Breast epithelium (tissue), 4 donors: ENCODE measurements around the gene RSPH4A. TPM values are rescaled to one million over a fixed set of nuclear protein-coding genes. Genes with fewer than 3 reads are reported as not detected.
A peak's percentile ranks its signal among the peaks of the same experiment; 100 is the strongest.

Experiments
- DNase-seq, 2 donors: peaks; one replicate each; pipeline ENCODE4 v3.0.0-alpha.2; 2019; ENCODE audit warnings: low spot score in 2 of 2
- H3K27ac ChIP-seq, 2 donors: fragments of 200-600 bp; sonication (generic) in 1 of 2; one replicate each; pipeline ENCODE4 v1.5.1; 2016 to 2019; ENCODE audit warnings: mild to moderate bottlenecking in 1 of 2
- H3K27me3 ChIP-seq, 2 donors: fragments of 200-600 bp; sonication (generic) in 1 of 2; one replicate each; pipeline versions ENCODE4 v1.5.1 to v1.6.0; 2017 to 2019; ENCODE audit warnings: control low read depth in 1 of 2, mild to moderate bottlenecking in 1 of 2
- H3K36me3 ChIP-seq: fragments of 200-600 bp; one replicate; pipeline ENCODE4 v1.5.1; 2019
- H3K4me1 ChIP-seq, 2 donors: fragments of 200-600 bp; sonication (generic); one replicate each; pipeline ENCODE4 v1.5.1; 2016 to 2019; ENCODE audit warnings: control low read depth in 1 of 2
- H3K4me3 ChIP-seq, 3 donors: fragments of 200-600 bp; sonication (generic); 1 replicate in 2 of 3; 2 replicates in 1 of 3; pipeline ENCODE4 v1.5.1; 2016 to 2019; ENCODE audit warnings: mild to moderate bottlenecking in 3 of 3, moderate library complexity in 2 of 3
- H3K9me3 ChIP-seq, 2 donors: fragments of 200-600 bp; sonication (generic) in 1 of 2; one replicate each; pipeline ENCODE4 v1.5.1; 2016 to 2019; ENCODE audit warnings: control low read depth in 1 of 2
- POLR2A ChIP-seq: fragments of 450-650 bp; IDR thresholded peaks from one replicate; pipeline ENCODE4 v1.6.1; 2016; ENCODE audit warnings: antibody characterized with exemption, mild to moderate bottlenecking, moderate library complexity
- POLR2AphosphoS5 ChIP-seq, 3 donors: sonication (generic); formaldehyde crosslinking; IDR thresholded peaks; one replicate each; pipeline ENCODE4 v1.6.1; 2017; ENCODE audit warnings: antibody characterized with exemption in 3 of 3
- intact Hi-C: fragments of 100-400 bp; cut with DNase I; formaldehyde crosslinking; loops from one replicate; pipeline ENCODE4 v1.15.1; 2023; ENCODE audit warnings: low total_unique reads
- total RNA-seq, 3 donors: library from RNA; depleted of rRNA; stranded (reverse); fragments of >200 nt; gene quantifications; one replicate each; pipeline ENCODE4 v1.1.0, GENCODE V29; 2016
- TF ChIP-seq, protein P1 (sequence below), 3 donors: fragments of 450-650 bp; IDR thresholded peaks; one replicate each; pipeline ENCODE4 v1.5.1; 2016 to 2017; ENCODE audit warnings: antibody characterized with exemption in 3 of 3, mild to moderate bottlenecking in 3 of 3, moderate library complexity in 3 of 3

The RSPH4A gene
- total RNA-seq, 3 donors from 2014 or later, result 0.80 to 1.5 (median 1.3) TPM

DNA sequence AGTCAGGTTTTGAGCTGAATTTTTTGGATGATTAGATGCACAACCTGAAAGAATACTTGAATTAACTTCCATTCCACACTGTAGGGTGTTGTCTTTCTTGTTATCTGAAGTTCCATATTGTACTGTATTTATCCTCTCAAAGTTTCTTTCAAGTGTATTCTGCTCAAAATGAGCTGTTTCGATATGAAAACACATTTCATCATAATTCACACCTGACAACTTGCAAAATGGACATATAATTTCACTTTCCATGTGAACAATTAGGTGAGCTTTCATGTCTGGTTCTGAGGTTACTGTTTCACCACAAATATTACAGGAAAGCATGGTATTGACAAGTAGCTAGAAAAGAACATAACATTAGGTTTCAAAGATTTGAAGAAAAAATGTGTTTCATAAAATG is 50.6 kb downstream of the RSPH4A start:
- TF ChIP-seq POLR2AphosphoS5 (IDR thresholded peaks at IDR 0.05) (no peak), POLR2A (no peak)
- TF ChIP-seq, protein P1, sequence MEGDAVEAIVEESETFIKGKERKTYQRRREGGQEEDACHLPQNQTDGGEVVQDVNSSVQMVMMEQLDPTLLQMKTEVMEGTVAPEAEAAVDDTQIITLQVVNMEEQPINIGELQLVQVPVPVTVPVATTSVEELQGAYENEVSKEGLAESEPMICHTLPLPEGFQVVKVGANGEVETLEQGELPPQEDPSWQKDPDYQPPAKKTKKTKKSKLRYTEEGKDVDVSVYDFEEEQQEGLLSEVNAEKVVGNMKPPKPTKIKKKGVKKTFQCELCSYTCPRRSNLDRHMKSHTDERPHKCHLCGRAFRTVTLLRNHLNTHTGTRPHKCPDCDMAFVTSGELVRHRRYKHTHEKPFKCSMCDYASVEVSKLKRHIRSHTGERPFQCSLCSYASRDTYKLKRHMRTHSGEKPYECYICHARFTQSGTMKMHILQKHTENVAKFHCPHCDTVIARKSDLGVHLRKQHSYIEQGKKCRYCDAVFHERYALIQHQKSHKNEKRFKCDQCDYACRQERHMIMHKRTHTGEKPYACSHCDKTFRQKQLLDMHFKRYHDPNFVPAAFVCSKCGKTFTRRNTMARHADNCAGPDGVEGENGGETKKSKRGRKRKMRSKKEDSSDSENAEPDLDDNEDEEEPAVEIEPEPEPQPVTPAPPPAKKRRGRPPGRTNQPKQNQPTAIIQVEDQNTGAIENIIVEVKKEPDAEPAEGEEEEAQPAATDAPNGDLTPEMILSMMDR (IDR thresholded peaks at IDR 0.05), result no peak
- intact Hi-C loops, result loop anchor here (1.0 kb wide), 1 partner anchor 12 kb away; no protein-coding TSS in a partner anchor
- Histone ChIP-seq H3K27ac (no peak overlapping the region), H3K36me3 (no peaks in the 10 kb centered on the region), H3K27me3 (no peaks in the 10 kb centered on the region), H3K4me1 (peaks cover 0 to 3% of the 10 kb centered on the region in 2 donors), H3K9me3 (no peaks in the 10 kb centered on the region), H3K4me3 (no peak overlapping the region)
- no peak for DNase-seq

DNA sequence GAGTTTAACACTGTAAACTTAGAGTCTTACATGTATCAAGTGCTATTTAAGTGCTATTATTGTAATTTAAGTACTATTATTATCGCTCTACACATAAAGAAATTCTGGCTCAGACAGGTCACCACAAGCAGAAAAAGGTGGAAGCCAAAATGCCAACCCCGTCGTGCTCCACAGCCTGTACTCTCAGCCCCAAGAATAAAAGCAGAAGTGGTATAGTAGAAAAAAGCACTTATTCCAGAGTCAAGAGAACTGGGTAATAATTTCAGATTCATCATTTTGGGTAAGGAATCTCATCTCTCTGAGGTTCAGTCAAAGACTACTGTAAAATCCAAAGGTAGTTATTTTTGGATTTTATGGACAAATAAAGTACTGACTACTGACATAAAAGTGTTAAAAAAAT is 51.3 kb downstream of the RSPH4A start:
- DNase-seq, result no peak
- Histone ChIP-seq H3K4me3 (peak overlapping the region; percentile 69 to 80 (median 77)), H3K9me3 (no peaks in the 10 kb centered on the region), H3K27ac (peak overlapping the region in 1 of 2 donors; percentile 91), H3K36me3 (no peaks in the 10 kb centered on the region), H3K27me3 (no peaks in the 10 kb centered on the region), H3K4me1 (peaks cover 0 to 3% of the 10 kb centered on the region in 2 donors)
- intact Hi-C loops, result loop anchor here (1.0 kb wide), 1 partner anchor 12 kb away; no protein-coding TSS in a partner anchor
- TF ChIP-seq POLR2AphosphoS5 (IDR thresholded peaks at IDR 0.05) (no peak), POLR2A (no peak)
- TF ChIP-seq, protein P1 (IDR thresholded peaks at IDR 0.05), result no peak

DNA sequence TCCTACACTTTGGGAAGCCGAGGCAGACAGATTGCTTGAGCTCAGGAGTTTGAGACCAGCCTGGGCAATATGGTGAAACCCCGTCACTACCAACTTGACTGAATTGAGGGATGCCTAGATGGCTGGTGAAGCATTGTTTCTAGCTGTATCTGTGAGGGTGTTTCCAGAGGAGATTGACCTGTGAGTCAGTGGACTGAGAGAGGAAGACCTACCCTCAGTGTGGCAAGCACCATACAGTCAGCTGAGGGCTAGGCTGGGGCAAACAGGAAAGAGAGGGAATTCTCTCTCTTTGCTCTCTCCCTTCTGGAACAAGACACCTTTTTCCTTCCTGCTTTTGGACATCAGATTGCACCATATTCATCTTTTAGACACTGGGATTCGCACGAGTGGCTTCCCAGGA is 56.0 kb downstream of the RSPH4A start:
- H3K4me1 ChIP-seq, result no peaks in the 10 kb centered on the region
- TF ChIP-seq, protein P1 (IDR thresholded peaks at IDR 0.05), result no peak
- no peak for TF ChIP-seq POLR2A
- TF ChIP-seq POLR2AphosphoS5 (IDR thresholded peaks at IDR 0.05), result no peak
- no peaks in the 10 kb centered on the region for H3K9me3 ChIP-seq
- H3K27ac ChIP-seq, result no peak overlapping the region
- DNase-seq, result no peak
- intact Hi-C loops, result no loop called here
- no peaks in the 10 kb centered on the region for H3K27me3 ChIP-seq
- no peak overlapping the region for H3K4me3 ChIP-seq
- no peaks in the 10 kb centered on the region for H3K36me3 ChIP-seq

DNA sequence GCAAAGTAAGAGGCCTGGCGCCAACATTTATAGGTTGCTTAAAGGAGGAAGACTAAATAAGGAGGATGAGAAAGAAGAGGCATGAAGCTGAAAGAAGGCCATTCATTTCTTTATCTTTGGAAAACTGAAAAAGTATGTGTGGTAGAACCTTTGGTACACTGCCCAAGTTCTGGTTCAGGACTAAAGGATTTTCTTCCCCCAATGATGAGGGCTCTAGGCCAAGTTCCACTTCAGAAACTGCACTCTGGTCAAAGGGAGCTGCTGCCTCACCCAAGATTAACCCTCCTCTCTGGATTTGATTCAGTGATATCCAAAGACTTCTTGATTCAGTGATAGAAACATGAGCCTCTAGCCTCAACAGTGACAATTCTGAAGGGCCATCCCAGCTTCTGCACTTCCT is 59.7 kb downstream of the RSPH4A start:
- no peak overlapping the region for H3K4me3 ChIP-seq
- no peaks in the 10 kb centered on the region for H3K9me3 ChIP-seq
- H3K36me3 ChIP-seq, result no peaks in the 10 kb centered on the region
- no peaks in the 10 kb centered on the region for H3K27me3 ChIP-seq
- intact Hi-C loops, result no loop called here
- TF ChIP-seq POLR2A (no peak), POLR2AphosphoS5 (IDR thresholded peaks at IDR 0.05) (no peak)
- TF ChIP-seq, protein P1 (IDR thresholded peaks at IDR 0.05), result no peak
- H3K4me1 ChIP-seq, result no peaks in the 10 kb centered on the region
- H3K27ac ChIP-seq, result no peak overlapping the region
- DNase-seq, result no peak

DNA sequence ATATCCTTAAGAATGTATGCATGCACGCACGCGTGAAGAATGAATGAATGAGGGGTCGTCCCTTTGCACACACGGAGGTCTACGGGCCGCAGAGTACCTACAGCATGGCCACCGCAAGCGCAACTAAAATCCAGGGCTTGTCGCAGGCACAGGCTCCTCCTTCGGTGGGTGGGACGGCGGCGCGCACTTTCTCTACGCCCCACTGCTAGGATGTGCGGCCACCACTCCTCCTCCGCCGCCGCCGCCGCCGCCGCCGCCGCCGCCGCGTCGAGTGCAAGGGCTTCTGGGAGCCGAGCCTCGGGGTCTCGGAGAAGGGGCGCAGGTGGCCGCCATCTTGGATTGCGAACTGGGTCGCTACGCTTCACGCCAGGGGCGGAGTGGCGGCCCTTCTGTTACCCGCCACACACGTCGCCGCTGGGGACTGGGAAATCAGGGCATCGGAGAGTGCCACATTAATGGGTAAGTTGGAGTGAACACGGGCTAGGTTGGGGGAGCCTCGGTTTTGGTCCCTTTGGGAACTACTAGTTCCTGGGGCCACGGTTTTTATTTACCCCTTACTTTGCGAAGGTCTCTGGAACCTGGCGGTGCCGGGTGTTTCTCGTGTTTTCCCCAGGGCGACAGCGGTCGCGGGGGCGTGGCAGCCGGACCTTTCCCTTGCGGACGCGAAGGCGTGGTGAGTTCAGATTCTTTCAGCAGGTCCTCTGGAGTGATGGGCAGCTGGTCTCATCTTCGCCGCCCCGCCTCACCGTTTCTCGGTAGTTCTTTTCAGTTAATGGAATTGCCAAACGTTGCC is 64.8 kb downstream of the RSPH4A start, which contains the start of gene KPNA5:
Gene KPNA5, plus strand, starts transcription at position 332 of the 793 bp plus-strand sequence. Its CDS starts 124 bp downstream, at position 456.
- TF ChIP-seq POLR2A, result peak; percentile 14
- TF ChIP-seq, protein P1 (IDR thresholded peaks at IDR 0.05), result no peak
- TF ChIP-seq POLR2AphosphoS5 (IDR thresholded peaks at IDR 0.05), result peak; percentile 30 to 77 (median 52)
- no peaks in the 10 kb centered on the region for H3K9me3 ChIP-seq
- intact Hi-C loops, result no loop called here
- H3K4me3 ChIP-seq, result peak within 1 kb of the TSS; percentile 68 to 71 (median 70)
- no peaks in the 10 kb centered on the region for H3K27me3 ChIP-seq
- no peaks in the 10 kb centered on the region for H3K4me1 ChIP-seq
- H3K27ac ChIP-seq, result peak within 1 kb of the TSS; percentile 80 to 85
- DNase-seq, result peak; percentile 83 to 86
- H3K36me3 ChIP-seq, result no peaks in the 10 kb centered on the region
